GM23338 (cell line): ENCODE data around the gene ADAMTS7. TPM values are rescaled to one million over a fixed set of nuclear protein-coding genes. Genes with fewer than 3 reads are reported as not detected.
"Not testable (repeated sequence)": the region's sequence is repeated elsewhere in the genome, so short reads cannot be mapped to it uniquely, and the experiment has no call there.

Source experiments
- ATAC-seq: fragments of 200-7000 bp; cut with Tn5 transposase; 3 replicates; pipeline ENCODE4 v1.9.1; 2020
- DNase-seq: peaks from one replicate; pipeline ENCODE4 v3.0.0-alpha.2; 2015; ENCODE audit warnings: low spot score
- H2AFZ ChIP-seq: fragments of 200-600 bp; sonication (generic); 2 replicates; pipeline ENCODE4 v1.8.0; 2016; ENCODE audit warnings: antibody characterized with exemption, mild to moderate bottlenecking, moderate library complexity
- H3F3A ChIP-seq: fragments of 200-600 bp; sonication (generic); replicated peaks from 2 replicates; pipeline ENCODE4 v1.8.0; 2017; ENCODE audit warnings: antibody characterized with exemption, mixed run types, low read depth
- H3K27ac ChIP-seq: fragments of 200-600 bp; sonication (generic); 2 replicates; pipeline ENCODE4 v1.6.1; 2016; ENCODE audit warnings: low read depth
- H3K27me3 ChIP-seq: fragments of 200-600 bp; sonication (generic); 2 replicates; pipeline ENCODE4 v1.8.0; 2016; ENCODE audit warnings: mild to moderate bottlenecking, mixed run types, moderate library complexity; ENCODE audit not compliant: insufficient read depth
- H3K36me3 ChIP-seq: fragments of 200-600 bp; sonication (generic); 2 replicates; pipeline ENCODE4 v1.8.0; 2016; ENCODE audit warnings: mild to moderate bottlenecking; ENCODE audit not compliant: insufficient read depth
- H3K4me1 ChIP-seq: fragments of 200-600 bp; sonication (generic); 2 replicates; pipeline ENCODE4 v1.8.0; 2016; ENCODE audit warnings: mild to moderate bottlenecking, moderate library complexity; ENCODE audit not compliant: insufficient read depth
- H3K4me2 ChIP-seq: fragments of 200-600 bp; sonication (generic); 2 replicates; pipeline ENCODE4 v1.7.1; 2017; ENCODE audit warnings: mixed run types
- H3K4me3 ChIP-seq: fragments of 200-600 bp; sonication (generic); 2 replicates; pipeline ENCODE4 v1.6.1; 2016; ENCODE audit warnings: mixed run types
- H3K79me2 ChIP-seq: fragments of 200-600 bp; sonication (generic); replicated peaks from 2 replicates; pipeline ENCODE4 v1.8.0; 2017; ENCODE audit warnings: mild to moderate bottlenecking; ENCODE audit not compliant: insufficient read depth
- H3K9me2 ChIP-seq: fragments of 200-600 bp; sonication (generic); 2 replicates; pipeline ENCODE4 v1.8.0; 2017; ENCODE audit not compliant: insufficient read depth
- H4K20me1 ChIP-seq: fragments of 200-600 bp; sonication (generic); replicated peaks from 2 replicates; pipeline ENCODE4 v1.8.0; 2017; ENCODE audit warnings: mild to moderate bottlenecking; ENCODE audit not compliant: insufficient read depth
- H3K27ac Mint-ChIP-seq: 2 replicates; pipeline ENCODE4 v1.8.0; 2020; ENCODE audit warnings: inconsistent platforms, mild to moderate bottlenecking, moderate library complexity, mixed read lengths
- H3K27me3 Mint-ChIP-seq: 3 replicates; pipeline ENCODE4 v1.8.0; 2022; ENCODE audit warnings: low read depth, mild to moderate bottlenecking, moderate library complexity, mixed read lengths, inconsistent platforms; ENCODE audit not compliant: insufficient read depth, poor library complexity
- H3K36me3 Mint-ChIP-seq: 3 replicates; pipeline ENCODE4 v1.8.0; 2021; ENCODE audit warnings: low read depth, mild to moderate bottlenecking, inconsistent platforms, moderate library complexity, mixed read lengths
- H3K4me1 Mint-ChIP-seq: 3 replicates; pipeline ENCODE4 v1.8.0; 2020; ENCODE audit warnings: mild to moderate bottlenecking, inconsistent platforms, mixed read lengths
- H3K4me3 Mint-ChIP-seq: 3 replicates; pipeline ENCODE4 v1.8.0; 2021; ENCODE audit warnings: moderate library complexity, mild to moderate bottlenecking, inconsistent platforms, mixed read lengths
- H3K9me3 Mint-ChIP-seq: 3 replicates; pipeline ENCODE4 v1.8.0; 2020; ENCODE audit warnings: moderate library complexity, mild to moderate bottlenecking, inconsistent platforms, mixed read lengths
- STAT1 ChIP-seq: IDR thresholded peaks from one replicate; pipeline ENCODE4 v1.6.1; 2016; ENCODE audit warnings: antibody characterized with exemption; ENCODE audit not compliant: unreplicated experiment
- ZNF114 ChIP-seq: fragments of 250-450 bp; sonication (Bioruptor Pico); IDR thresholded peaks from 2 replicates; pipeline ENCODE4 v1.5.0; 2020; ENCODE audit warnings: mild to moderate bottlenecking, moderate library complexity
- ZNF462 ChIP-seq: fragments of 250-450 bp; sonication (Bioruptor Pico); IDR thresholded peaks from 2 replicates; pipeline ENCODE4 v1.5.0; 2020; ENCODE audit warnings: mild to moderate bottlenecking, moderate library complexity
- polyA plus RNA-seq: library from polyadenylated mRNA; unstranded; fragments of >200 nt; fragmentation: Nextera tagmentation; extraction: Ambion mirVana; gene quantifications from 2 replicates; pipeline ENCODE4 v1.2.1, GENCODE V29; 2016
- total RNA-seq: library from RNA; depleted of rRNA; stranded (reverse); fragments of >200 nt; shearing (Covaris generic); gene quantifications from 2 replicates; pipeline ENCODE4 v1.2.3, GENCODE V29; 2014
- TF ChIP-seq, protein P1 (sequence below), 2 experiments: fragments of 200-600 bp in 1 of 2; sonication (generic) in 1 of 2; conservative IDR thresholded peaks; 2 replicates each; pipeline versions ENCODE4 v1.5.1 to v1.6.1; 2016 to 2017; ENCODE audit warnings: antibody characterized with exemption in 2 of 2, low read depth in 2 of 2, mild to moderate bottlenecking in 2 of 2, moderate library complexity in 1 of 2
- TF ChIP-seq, protein P2 (sequence below): IDR thresholded peaks from one replicate; pipeline ENCODE4 v1.6.1; 2018; ENCODE audit warnings: antibody characterized with exemption; ENCODE audit not compliant: unreplicated experiment

Gene ADAMTS7
- total and polyA plus RNA-seq, 2 experiments from 2014 or later, result 11.6 to 52.7 TPM

GRCh38 chr15:78758486-78759200, 52.6 kb downstream of the ADAMTS7 start:
- H3K4me2 ChIP-seq, H2AFZ ChIP-seq, H3K4me1 ChIP-seq, H3K9me3 Mint-ChIP-seq, H3K79me2 ChIP-seq, H3K27ac Mint-ChIP-seq, H3K4me1 Mint-ChIP-seq, ATAC-seq, H3K27me3 ChIP-seq, H3K4me3 ChIP-seq, H3K9me2 ChIP-seq, H4K20me1 ChIP-seq, H3K4me3 Mint-ChIP-seq, H3K36me3 ChIP-seq, H3K27ac ChIP-seq, H3F3A ChIP-seq, H3K36me3 Mint-ChIP-seq: not testable (repeated sequence)
- TF ChIP-seq, protein P1, sequence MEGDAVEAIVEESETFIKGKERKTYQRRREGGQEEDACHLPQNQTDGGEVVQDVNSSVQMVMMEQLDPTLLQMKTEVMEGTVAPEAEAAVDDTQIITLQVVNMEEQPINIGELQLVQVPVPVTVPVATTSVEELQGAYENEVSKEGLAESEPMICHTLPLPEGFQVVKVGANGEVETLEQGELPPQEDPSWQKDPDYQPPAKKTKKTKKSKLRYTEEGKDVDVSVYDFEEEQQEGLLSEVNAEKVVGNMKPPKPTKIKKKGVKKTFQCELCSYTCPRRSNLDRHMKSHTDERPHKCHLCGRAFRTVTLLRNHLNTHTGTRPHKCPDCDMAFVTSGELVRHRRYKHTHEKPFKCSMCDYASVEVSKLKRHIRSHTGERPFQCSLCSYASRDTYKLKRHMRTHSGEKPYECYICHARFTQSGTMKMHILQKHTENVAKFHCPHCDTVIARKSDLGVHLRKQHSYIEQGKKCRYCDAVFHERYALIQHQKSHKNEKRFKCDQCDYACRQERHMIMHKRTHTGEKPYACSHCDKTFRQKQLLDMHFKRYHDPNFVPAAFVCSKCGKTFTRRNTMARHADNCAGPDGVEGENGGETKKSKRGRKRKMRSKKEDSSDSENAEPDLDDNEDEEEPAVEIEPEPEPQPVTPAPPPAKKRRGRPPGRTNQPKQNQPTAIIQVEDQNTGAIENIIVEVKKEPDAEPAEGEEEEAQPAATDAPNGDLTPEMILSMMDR (conservative IDR thresholded peaks at IDR 0.05; ENCODE audit: low read depth in 2 of 2), result peak in 1 of 2 experiments; percentile 43; a peak in 2 of 4 replicates
- peak; percentile 45 for DNase-seq
- peaks cover 13% of the 10 kb centered on the region for H3K27me3 Mint-ChIP-seq

- H3K27me3 ChIP-seq, H3K4me1 Mint-ChIP-seq, H3K27ac ChIP-seq, H3K4me2 ChIP-seq, H3K9me2 ChIP-seq, H3F3A ChIP-seq, H3K27ac Mint-ChIP-seq, ATAC-seq, H3K9me3 Mint-ChIP-seq, H3K36me3 Mint-ChIP-seq, H3K79me2 ChIP-seq, H2AFZ ChIP-seq, H3K4me1 ChIP-seq, DNase-seq, H3K4me3 ChIP-seq, H3K36me3 ChIP-seq, H3K4me3 Mint-ChIP-seq, H4K20me1 ChIP-seq: not testable (repeated sequence)
- peaks cover 12% of the 10 kb centered on the region for H3K27me3 Mint-ChIP-seq
Observed at GRCh38 chr15:78758084-78758483, 53.2 kb downstream of the ADAMTS7 start.

DNA sequence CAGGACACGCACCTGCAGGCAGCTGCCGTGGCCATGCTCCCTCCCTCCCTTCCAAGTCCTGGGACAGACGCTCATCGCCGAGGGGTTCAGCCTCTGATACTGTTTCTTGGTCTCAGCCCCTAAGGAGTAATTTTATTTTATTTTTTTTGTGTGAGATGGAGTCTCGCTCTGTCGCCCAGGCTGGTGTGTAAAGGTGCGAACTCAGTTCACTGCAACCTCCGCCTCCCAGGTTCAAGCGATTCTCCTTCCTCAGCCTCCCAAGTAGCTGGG, 53.7 kb downstream of the ADAMTS7 start:
- H3K4me1 Mint-ChIP-seq, result peaks cover 4% of the 10 kb centered on the region; the same call in 2 of the 3 replicates
- Histone ChIP-seq H3K4me3 (no peak overlapping the region), H3F3A (no peaks in the 10 kb centered on the region), H2AFZ (no peak overlapping the region), H3K9me2 (no peaks in the 10 kb centered on the region), H3K27ac (no peak overlapping the region), H3K4me1 (no peaks in the 10 kb centered on the region), H3K27me3 (no peaks in the 10 kb centered on the region), H4K20me1 (no peaks in the 10 kb centered on the region), H3K4me2 (no peak overlapping the region), H3K79me2 (no peaks in the 10 kb centered on the region), H3K36me3 (no peaks in the 10 kb centered on the region)
- H3K9me3 Mint-ChIP-seq, result no peaks in the 10 kb centered on the region
- no peak overlapping the region for H3K4me3 Mint-ChIP-seq
- DNase-seq (no peak), ATAC-seq (no peak)
- peaks cover 12% of the 10 kb centered on the region for H3K27me3 Mint-ChIP-seq
- no peaks in the 10 kb centered on the region for H3K36me3 Mint-ChIP-seq
- H3K27ac Mint-ChIP-seq, result no peak overlapping the region
- TF ChIP-seq ZNF114 (CRISPR knock-in tag) (no peak), ZNF462 (CRISPR knock-in tag) (no peak), STAT1 (no peak)
- TF ChIP-seq, protein P2, sequence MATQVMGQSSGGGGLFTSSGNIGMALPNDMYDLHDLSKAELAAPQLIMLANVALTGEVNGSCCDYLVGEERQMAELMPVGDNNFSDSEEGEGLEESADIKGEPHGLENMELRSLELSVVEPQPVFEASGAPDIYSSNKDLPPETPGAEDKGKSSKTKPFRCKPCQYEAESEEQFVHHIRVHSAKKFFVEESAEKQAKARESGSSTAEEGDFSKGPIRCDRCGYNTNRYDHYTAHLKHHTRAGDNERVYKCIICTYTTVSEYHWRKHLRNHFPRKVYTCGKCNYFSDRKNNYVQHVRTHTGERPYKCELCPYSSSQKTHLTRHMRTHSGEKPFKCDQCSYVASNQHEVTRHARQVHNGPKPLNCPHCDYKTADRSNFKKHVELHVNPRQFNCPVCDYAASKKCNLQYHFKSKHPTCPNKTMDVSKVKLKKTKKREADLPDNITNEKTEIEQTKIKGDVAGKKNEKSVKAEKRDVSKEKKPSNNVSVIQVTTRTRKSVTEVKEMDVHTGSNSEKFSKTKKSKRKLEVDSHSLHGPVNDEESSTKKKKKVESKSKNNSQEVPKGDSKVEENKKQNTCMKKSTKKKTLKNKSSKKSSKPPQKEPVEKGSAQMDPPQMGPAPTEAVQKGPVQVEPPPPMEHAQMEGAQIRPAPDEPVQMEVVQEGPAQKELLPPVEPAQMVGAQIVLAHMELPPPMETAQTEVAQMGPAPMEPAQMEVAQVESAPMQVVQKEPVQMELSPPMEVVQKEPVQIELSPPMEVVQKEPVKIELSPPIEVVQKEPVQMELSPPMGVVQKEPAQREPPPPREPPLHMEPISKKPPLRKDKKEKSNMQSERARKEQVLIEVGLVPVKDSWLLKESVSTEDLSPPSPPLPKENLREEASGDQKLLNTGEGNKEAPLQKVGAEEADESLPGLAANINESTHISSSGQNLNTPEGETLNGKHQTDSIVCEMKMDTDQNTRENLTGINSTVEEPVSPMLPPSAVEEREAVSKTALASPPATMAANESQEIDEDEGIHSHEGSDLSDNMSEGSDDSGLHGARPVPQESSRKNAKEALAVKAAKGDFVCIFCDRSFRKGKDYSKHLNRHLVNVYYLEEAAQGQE, result no peak
